ENCODE results near the gene RAD51B. TPM values are rescaled to one million over a fixed set of nuclear protein-coding genes. Genes with fewer than 3 reads are reported as not detected.

Gene RAD51B
- total and polyA plus RNA-seq, 4 donors = 2.5 to 95.0 (median 9.6) TPM

- H3K4me3 ChIP-seq = no peak overlapping the region
- H3K9me3 ChIP-seq (ENCODE audit: control insufficient read depth in 4 of 4, insufficient read depth in 3 of 4, low read length in 3 of 4) = no peaks in the 10 kb centered on the region
- H3K9ac ChIP-seq (ENCODE audit: insufficient read depth in 1 of 2, low read length in 2 of 2) = no peak overlapping the region
- H3K27me3 ChIP-seq (ENCODE audit: control insufficient read depth in 3 of 3, insufficient read depth in 3 of 3, low read length in 2 of 3) = no peaks in the 10 kb centered on the region
- DNase-seq (no peak), ATAC-seq (ENCODE audit: insufficient read depth, low FRiP score) (no peak)
- no peak overlapping the region for H3K27ac ChIP-seq (ENCODE audit: low read depth in 1 of 2, low read length in 1 of 2)
- no peak for TF ChIP-seq CTCF (IDR thresholded peaks at IDR 0.05; ENCODE audit: control extremely low read depth, extremely low read depth)
- 94 to 96% methylated on average over 1 of the region's 1 CpG for WGBS, 2 donors
- peaks cover 11 to 57% (median 35%) of the 10 kb centered on the region in 5 donors for H3K4me1 ChIP-seq (ENCODE audit: control insufficient read depth in 5 of 5, insufficient read depth in 5 of 5, low read length in 5 of 5)
- no peaks in the 10 kb centered on the region for H3K36me3 ChIP-seq (ENCODE audit: control insufficient read depth in 4 of 4, insufficient read depth in 4 of 4, low read length in 4 of 4)
Observed at GRCh38 chr14:68686205-68686465, 866.6 kb downstream of the RAD51B start.

GRCh38 chr14:68686724-68687123 lies 867.1 kb downstream of the RAD51B start:
- Histone ChIP-seq H3K36me3 (ENCODE audit: control insufficient read depth in 4 of 4, insufficient read depth in 4 of 4, low read length in 4 of 4) (no peaks in the 10 kb centered on the region), H3K27me3 (ENCODE audit: control insufficient read depth in 3 of 3, insufficient read depth in 3 of 3, low read length in 2 of 3) (no peaks in the 10 kb centered on the region), H3K27ac (ENCODE audit: low read depth in 1 of 2, low read length in 1 of 2) (no peak overlapping the region), H3K4me1 (ENCODE audit: control insufficient read depth in 5 of 5, insufficient read depth in 5 of 5, low read length in 5 of 5) (peaks cover 11 to 51% (median 29%) of the 10 kb centered on the region in 5 donors), H3K9me3 (ENCODE audit: control insufficient read depth in 4 of 4, insufficient read depth in 3 of 4, low read length in 3 of 4) (no peaks in the 10 kb centered on the region), H3K4me3 (no peak overlapping the region), H3K9ac (ENCODE audit: insufficient read depth in 1 of 2, low read length in 2 of 2) (no peak overlapping the region)
- DNase-seq = no peak
- no peak for ATAC-seq (ENCODE audit: insufficient read depth, low FRiP score)
- TF ChIP-seq CTCF (IDR thresholded peaks at IDR 0.05; ENCODE audit: control extremely low read depth, extremely low read depth) = no peak
- WGBS, 2 donors = 90 to 94% methylated on average over 8 of the region's 8 CpGs

DNA sequence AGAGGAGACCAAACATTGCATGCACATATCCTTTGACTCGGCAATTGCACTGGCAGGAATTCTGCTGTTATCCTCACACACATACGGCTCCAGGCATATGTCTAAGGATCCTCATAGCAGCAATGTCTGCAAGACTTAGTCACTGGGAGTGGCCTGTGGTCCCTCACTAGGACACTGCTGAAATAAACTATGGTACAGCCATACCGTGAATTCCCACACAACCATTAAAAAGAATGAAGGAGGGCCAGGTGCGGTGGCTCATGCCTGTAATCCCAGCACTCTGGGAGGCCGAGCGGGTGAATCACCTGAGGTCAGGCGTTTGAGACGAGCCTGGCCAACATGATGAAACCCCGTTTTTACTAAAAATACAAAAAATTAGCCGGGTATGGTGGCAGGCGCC lies 868.2 kb downstream of the RAD51B start:
- no peak overlapping the region for H3K4me3 ChIP-seq
- H3K36me3 ChIP-seq (ENCODE audit: control insufficient read depth in 4 of 4, insufficient read depth in 4 of 4, low read length in 4 of 4) = no peaks in the 10 kb centered on the region
- 89 to 98% methylated on average over 11 of the region's 11 CpGs for WGBS, 2 donors
- H3K9ac ChIP-seq (ENCODE audit: insufficient read depth in 1 of 2, low read length in 2 of 2) = no peak overlapping the region
- ATAC-seq (ENCODE audit: insufficient read depth, low FRiP score) (no peak), DNase-seq (no peak)
- H3K27ac ChIP-seq (ENCODE audit: low read depth in 1 of 2, low read length in 1 of 2) = no peak overlapping the region
- no peaks in the 10 kb centered on the region for H3K27me3 ChIP-seq (ENCODE audit: control insufficient read depth in 3 of 3, insufficient read depth in 3 of 3, low read length in 2 of 3)
- H3K4me1 ChIP-seq (ENCODE audit: control insufficient read depth in 5 of 5, insufficient read depth in 5 of 5, low read length in 5 of 5) = peaks cover 11 to 41% (median 22%) of the 10 kb centered on the region in 5 donors
- H3K9me3 ChIP-seq (ENCODE audit: control insufficient read depth in 4 of 4, insufficient read depth in 3 of 4, low read length in 3 of 4) = no peaks in the 10 kb centered on the region
- TF ChIP-seq CTCF (IDR thresholded peaks at IDR 0.05; ENCODE audit: control extremely low read depth, extremely low read depth) = no peak

DNA sequence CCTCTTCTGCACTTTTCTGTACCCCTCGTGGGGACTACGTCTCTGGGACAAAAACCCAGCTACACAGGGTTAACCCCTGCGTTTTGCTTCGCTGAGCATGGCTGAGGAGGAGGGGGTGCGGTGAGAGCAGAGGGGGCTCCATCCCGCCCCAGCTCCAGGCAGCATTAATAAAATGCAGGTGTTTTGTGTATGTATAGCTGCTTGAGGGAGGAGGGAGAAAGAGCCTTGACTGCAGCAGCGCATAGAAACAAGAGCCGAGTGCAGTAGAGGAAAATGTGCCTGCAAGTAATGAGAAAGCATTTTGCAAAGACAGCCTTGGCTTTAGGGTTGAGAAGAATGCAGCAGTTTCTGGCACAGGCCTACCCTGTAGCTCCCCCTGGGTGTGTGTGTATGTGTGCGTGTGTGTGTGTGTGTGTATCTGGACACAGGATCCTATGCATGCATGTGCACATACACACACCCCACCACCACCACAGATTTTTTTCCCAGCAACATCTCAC lies 869.3 kb downstream of the RAD51B start:
- no peaks in the 10 kb centered on the region for H3K36me3 ChIP-seq (ENCODE audit: control insufficient read depth in 4 of 4, insufficient read depth in 4 of 4, low read length in 4 of 4)
- H3K4me3 ChIP-seq = no peak overlapping the region
- no peaks in the 10 kb centered on the region for H3K27me3 ChIP-seq (ENCODE audit: control insufficient read depth in 3 of 3, insufficient read depth in 3 of 3, low read length in 2 of 3)
- TF ChIP-seq CTCF (IDR thresholded peaks at IDR 0.05; ENCODE audit: control extremely low read depth, extremely low read depth) = no peak
- 57 to 63% methylated on average over 9 of the region's 9 CpGs for WGBS, 2 donors
- H3K4me1 ChIP-seq (ENCODE audit: control insufficient read depth in 5 of 5, insufficient read depth in 5 of 5, low read length in 5 of 5) = peaks cover 4 to 37% (median 16%) of the 10 kb centered on the region in 5 donors
- no peak overlapping the region for H3K27ac ChIP-seq (ENCODE audit: low read depth in 1 of 2, low read length in 1 of 2)
- no peaks in the 10 kb centered on the region for H3K9me3 ChIP-seq (ENCODE audit: control insufficient read depth in 4 of 4, insufficient read depth in 3 of 4, low read length in 3 of 4)
- no peak overlapping the region for H3K9ac ChIP-seq (ENCODE audit: insufficient read depth in 1 of 2, low read length in 2 of 2)
- DNase-seq (peak; percentile 91 to 96 (median 91)), ATAC-seq (ENCODE audit: insufficient read depth, low FRiP score) (no peak)
